HEK293 (cell line): ENCODE results near the gene TMEM106C.
A peak's percentile ranks its signal among the peaks of the same experiment; 100 is the strongest.

Source experiments
- CTCF ChIA-PET: fragments of 350-600 bp; formaldehyde crosslinking; extraction: SDS; loops from one replicate; lab custom pipeline; 2021; ENCODE audit warnings: antibody characterized with exemption; lab: Yijun Ruan, JAX
- POLR2A ChIA-PET: fragments of 300-600 bp; formaldehyde crosslinking; extraction: SDS; loops from one replicate; lab custom pipeline; 2020; ENCODE audit warnings: antibody characterized with exemption, inconsistent platforms; lab: Yijun Ruan, JAX
- H3K27ac ChIP-seq: fragments of 200-500 bp; sonication (Bioruptor generic); 2 replicates; pipeline ENCODE4 v1.5.1; 2014; ENCODE audit warnings: low read depth, low read length, control low read depth, inconsistent platforms; ENCODE audit errors: extremely low read depth
- H3K36me3 ChIP-seq, 2 experiments: fragments of 200-500 bp in 1 of 2; sonication (Bioruptor generic) in 1 of 2; 1 replicate in 1 of 2; 2 replicates in 1 of 2; pipeline ENCODE4 v1.5.1; 2014 to 2017; ENCODE audit warnings: inconsistent platforms in 2 of 2, low read length in 2 of 2; ENCODE audit not compliant: control insufficient read depth in 2 of 2, insufficient read depth in 1 of 2
- H3K4me1 ChIP-seq: fragments of 200-500 bp; sonication (Bioruptor generic); 2 replicates; pipeline ENCODE4 v1.5.1; 2014; ENCODE audit warnings: mild to moderate bottlenecking, low read length, inconsistent platforms; ENCODE audit not compliant: control insufficient read depth, insufficient read depth
- H3K4me3 ChIP-seq: 2 replicates; pipeline ENCODE4 v1.5.1; 2011; ENCODE audit warnings: low read depth, mild to moderate bottlenecking, control low read depth, low read length, moderate library complexity
- H3K9me3 ChIP-seq: fragments of 200-500 bp; sonication (Bioruptor generic); 2 replicates; pipeline ENCODE4 v1.5.1; 2014; ENCODE audit warnings: low read depth, low read length, inconsistent platforms; ENCODE audit not compliant: control insufficient read depth, insufficient read depth
- BCL11A ChIP-seq: fragments of 450-650 bp; formaldehyde crosslinking; IDR thresholded peaks from 2 replicates; pipeline ENCODE4 v1.5.1; 2016; ENCODE audit warnings: low read depth, missing biosample characterization, missing genetic modification characterization
- CTCF ChIP-seq: fragments of 450-650 bp; formaldehyde crosslinking; IDR thresholded peaks from 2 replicates; pipeline ENCODE4 v1.5.1; 2016; ENCODE audit warnings: missing biosample characterization, missing genetic modification characterization
- EGR2 ChIP-seq: fragments of 450-650 bp; formaldehyde crosslinking; IDR thresholded peaks from 2 replicates; pipeline ENCODE4 v1.5.1; 2016; ENCODE audit warnings: low read depth, missing biosample characterization, missing genetic modification characterization
- IKZF3 ChIP-seq: fragments of 450-650 bp; IDR thresholded peaks from 2 replicates; pipeline ENCODE4 v1.5.0; 2018; ENCODE audit warnings: missing biosample characterization, mild to moderate bottlenecking, missing genetic modification characterization, moderate library complexity
- KLF9 ChIP-seq: fragments of 450-650 bp; formaldehyde crosslinking; IDR thresholded peaks from 2 replicates; pipeline ENCODE4 v1.5.1; 2016; ENCODE audit warnings: missing biosample characterization, missing genetic modification characterization, low read depth
- SP7 ChIP-seq: fragments of 450-650 bp; formaldehyde crosslinking; IDR thresholded peaks from 2 replicates; pipeline ENCODE4 v1.5.1; 2016; ENCODE audit warnings: missing biosample characterization, missing genetic modification characterization
- ZBTB21 ChIP-seq: fragments of 450-650 bp; formaldehyde crosslinking; IDR thresholded peaks from 2 replicates; pipeline ENCODE4 v1.5.1; 2017; ENCODE audit warnings: missing biosample characterization, missing genetic modification characterization
- ZBTB6 ChIP-seq: fragments of 450-650 bp; formaldehyde crosslinking; IDR thresholded peaks from 2 replicates; pipeline ENCODE4 v1.5.1; 2017; ENCODE audit warnings: missing biosample characterization, missing genetic modification characterization
- ZBTB7A ChIP-seq: fragments of 450-650 bp; formaldehyde crosslinking; IDR thresholded peaks from 2 replicates; pipeline ENCODE4 v1.5.1; 2016; ENCODE audit warnings: low read depth, missing biosample characterization, missing genetic modification characterization
- ZNF2 ChIP-seq: fragments of 450-650 bp; formaldehyde crosslinking; IDR thresholded peaks from 2 replicates; pipeline ENCODE4 v1.5.1; 2016; ENCODE audit warnings: missing biosample characterization, missing genetic modification characterization
- ZNF211 ChIP-seq: fragments of 450-650 bp; formaldehyde crosslinking; IDR thresholded peaks from 2 replicates; pipeline ENCODE4 v1.5.1; 2016; ENCODE audit warnings: low read depth, missing biosample characterization, missing genetic modification characterization
- ZNF221 ChIP-seq: fragments of 450-650 bp; formaldehyde crosslinking; IDR thresholded peaks from 2 replicates; pipeline ENCODE4 v1.5.1; 2017; ENCODE audit warnings: missing biosample characterization, missing genetic modification characterization, borderline replicate concordance
- ZNF223 ChIP-seq: fragments of 450-650 bp; formaldehyde crosslinking; IDR thresholded peaks from 2 replicates; pipeline ENCODE4 v1.5.1; 2016; ENCODE audit warnings: missing biosample characterization, missing genetic modification characterization
- ZNF24 ChIP-seq: fragments of 450-650 bp; formaldehyde crosslinking; IDR thresholded peaks from 2 replicates; pipeline ENCODE4 v1.5.1; 2016; ENCODE audit warnings: missing biosample characterization, missing genetic modification characterization
- ZNF248 ChIP-seq: fragments of 450-650 bp; formaldehyde crosslinking; IDR thresholded peaks from 2 replicates; pipeline ENCODE4 v1.5.1; 2017; ENCODE audit warnings: missing biosample characterization, missing genetic modification characterization
- ZNF302 ChIP-seq: fragments of 450-650 bp; formaldehyde crosslinking; IDR thresholded peaks from 2 replicates; pipeline ENCODE4 v1.5.1; 2016; ENCODE audit warnings: missing biosample characterization, missing genetic modification characterization, low read depth
- ZNF335 ChIP-seq: fragments of 450-650 bp; formaldehyde crosslinking; conservative IDR thresholded peaks from 2 replicates; pipeline ENCODE4 v1.5.1; 2016; ENCODE audit warnings: missing biosample characterization, missing genetic modification characterization
- ZNF350 ChIP-seq: fragments of 450-650 bp; formaldehyde crosslinking; IDR thresholded peaks from 2 replicates; pipeline ENCODE4 v1.5.0; 2017; ENCODE audit warnings: missing biosample characterization, mild to moderate bottlenecking, missing genetic modification characterization
- ZNF548 ChIP-seq: fragments of 450-650 bp; formaldehyde crosslinking; IDR thresholded peaks from 2 replicates; pipeline ENCODE4 v1.5.1; 2016; ENCODE audit warnings: missing biosample characterization, missing genetic modification characterization
- ZNF549 ChIP-seq: fragments of 450-650 bp; IDR thresholded peaks from 2 replicates; pipeline ENCODE4 v1.5.1; 2018; ENCODE audit warnings: missing biosample characterization, missing genetic modification characterization, mild to moderate bottlenecking, inconsistent platforms, moderate library complexity
- ZNF624 ChIP-seq: fragments of 450-650 bp; formaldehyde crosslinking; IDR thresholded peaks from 2 replicates; pipeline ENCODE4 v1.5.1; 2017; ENCODE audit warnings: missing biosample characterization, missing genetic modification characterization
- ZNF670 ChIP-seq: fragments of 450-650 bp; formaldehyde crosslinking; IDR thresholded peaks from 2 replicates; pipeline ENCODE4 v1.5.1; 2016; ENCODE audit warnings: missing biosample characterization, missing genetic modification characterization, low read depth
- TF ChIP-seq, protein P1 (sequence below): fragments of 450-650 bp; formaldehyde crosslinking; IDR thresholded peaks from 2 replicates; pipeline ENCODE4 v1.5.1; 2017; ENCODE audit warnings: missing biosample characterization, missing genetic modification characterization
- TF ChIP-seq, protein P2 (sequence below): fragments of 450-650 bp; formaldehyde crosslinking; IDR thresholded peaks from 2 replicates; pipeline ENCODE4 v1.5.1; 2016; ENCODE audit warnings: missing biosample characterization, missing genetic modification characterization
- TF ChIP-seq, protein P3 (sequence below): fragments of 450-650 bp; formaldehyde crosslinking; IDR thresholded peaks from 2 replicates; pipeline ENCODE4 v1.5.1; 2016; ENCODE audit warnings: missing biosample characterization, missing genetic modification characterization

The TMEM106C gene

DNA sequence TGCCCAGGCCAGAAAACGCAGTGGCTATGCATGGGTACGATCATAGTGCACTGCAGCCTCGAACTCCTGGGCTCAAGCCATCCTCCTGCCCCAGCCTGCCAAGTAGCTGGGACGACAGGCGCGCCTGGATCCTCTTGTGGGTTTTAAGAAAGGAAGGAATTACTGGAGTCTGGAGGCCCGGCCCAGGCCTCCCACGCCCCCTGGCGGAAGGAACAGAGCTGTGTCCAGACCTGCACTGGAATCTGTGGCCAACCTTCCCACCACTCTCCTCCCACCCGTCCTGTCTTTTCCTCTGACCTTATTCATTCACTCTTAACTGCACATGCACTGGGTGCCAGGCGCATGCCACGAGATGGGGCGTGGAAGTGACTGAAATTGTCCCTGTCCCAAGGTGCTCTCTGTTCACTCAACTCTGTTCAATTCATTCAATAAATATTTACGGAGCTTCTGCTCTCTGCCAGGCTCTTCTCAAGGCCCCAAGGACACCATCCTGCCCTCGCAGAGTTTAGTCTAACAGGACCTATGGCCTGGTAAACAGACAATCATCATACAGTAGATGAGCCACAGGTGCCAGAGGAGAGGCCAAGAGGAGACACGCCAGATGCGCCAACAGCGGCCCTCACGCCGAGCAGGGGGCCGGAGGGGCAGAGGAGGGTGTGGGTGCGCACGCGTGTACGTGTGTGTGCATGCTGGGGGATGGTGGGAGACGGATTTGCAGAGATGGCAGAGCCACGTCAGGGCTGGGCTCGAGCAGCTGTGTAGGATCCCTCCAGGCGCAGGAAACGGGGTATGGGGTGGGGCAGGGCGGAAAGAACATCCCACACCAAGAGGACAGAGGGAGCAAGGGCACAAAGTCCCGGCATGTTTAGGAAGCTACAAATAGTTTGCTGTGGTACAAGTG lies 13.7 kb upstream of the TMEM106C start (continued):
- TF ChIP-seq, protein P1, sequence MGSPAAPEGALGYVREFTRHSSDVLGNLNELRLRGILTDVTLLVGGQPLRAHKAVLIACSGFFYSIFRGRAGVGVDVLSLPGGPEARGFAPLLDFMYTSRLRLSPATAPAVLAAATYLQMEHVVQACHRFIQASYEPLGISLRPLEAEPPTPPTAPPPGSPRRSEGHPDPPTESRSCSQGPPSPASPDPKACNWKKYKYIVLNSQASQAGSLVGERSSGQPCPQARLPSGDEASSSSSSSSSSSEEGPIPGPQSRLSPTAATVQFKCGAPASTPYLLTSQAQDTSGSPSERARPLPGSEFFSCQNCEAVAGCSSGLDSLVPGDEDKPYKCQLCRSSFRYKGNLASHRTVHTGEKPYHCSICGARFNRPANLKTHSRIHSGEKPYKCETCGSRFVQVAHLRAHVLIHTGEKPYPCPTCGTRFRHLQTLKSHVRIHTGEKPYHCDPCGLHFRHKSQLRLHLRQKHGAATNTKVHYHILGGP, result no peak
- TF ChIP-seq IKZF3 (tag by site-specific recombination) (peak; percentile 73), EGR2 (tag by site-specific recombination) (peak; percentile 79), ZNF670 (tag by site-specific recombination) (no peak), ZNF624 (tag by site-specific recombination) (no peak), SP7 (peak; percentile 36), ZNF223 (peak; percentile 94), ZNF24 (no peak), ZBTB21 (tag by site-specific recombination) (no peak), ZBTB6 (tag by site-specific recombination) (no peak), ZBTB7A (tag by site-specific recombination) (no peak), ZNF2 (tag by site-specific recombination) (peak; percentile 45; the same call in 1 of the 2 replicates), KLF9 (no peak), CTCF (tag by site-specific recombination) (peak; percentile 87), ZNF335 (tag by site-specific recombination) (peak; percentile 40; the same call in 1 of the 2 replicates), BCL11A (no peak)

- TF ChIP-seq ZNF248 (tag by site-specific recombination) (no peak), ZNF302 (tag by site-specific recombination) (no peak), ZNF549 (no peak), ZNF211 (tag by site-specific recombination) (no peak), ZNF548 (tag by site-specific recombination) (no peak), ZNF221 (no peak), ZNF350 (no peak)
- TF ChIP-seq, protein P2, sequence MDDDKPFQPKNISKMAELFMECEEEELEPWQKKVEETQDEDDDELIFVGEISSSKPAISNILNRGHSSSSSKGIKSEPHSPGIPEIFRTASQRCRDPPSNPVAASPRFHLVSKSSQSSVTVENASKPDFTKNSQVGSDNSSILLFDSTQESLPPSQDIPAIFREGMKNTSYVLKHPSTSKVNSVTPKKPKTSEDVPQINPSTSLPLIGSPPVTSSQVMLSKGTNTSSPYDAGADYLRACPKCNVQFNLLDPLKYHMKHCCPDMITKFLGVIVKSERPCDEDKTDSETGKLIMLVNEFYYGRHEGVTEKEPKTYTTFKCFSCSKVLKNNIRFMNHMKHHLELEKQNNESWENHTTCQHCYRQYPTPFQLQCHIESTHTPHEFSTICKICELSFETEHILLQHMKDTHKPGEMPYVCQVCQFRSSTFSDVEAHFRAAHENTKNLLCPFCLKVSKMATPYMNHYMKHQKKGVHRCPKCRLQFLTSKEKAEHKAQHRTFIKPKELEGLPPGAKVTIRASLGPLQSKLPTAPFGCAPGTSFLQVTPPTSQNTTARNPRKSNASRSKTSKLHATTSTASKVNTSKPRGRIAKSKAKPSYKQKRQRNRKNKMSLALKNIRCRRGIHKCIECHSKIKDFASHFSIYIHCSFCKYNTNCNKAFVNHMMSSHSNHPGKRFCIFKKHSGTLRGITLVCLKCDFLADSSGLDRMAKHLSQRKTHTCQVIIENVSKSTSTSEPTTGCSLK (tag by site-specific recombination), result no peak
- TF ChIP-seq, protein P3, sequence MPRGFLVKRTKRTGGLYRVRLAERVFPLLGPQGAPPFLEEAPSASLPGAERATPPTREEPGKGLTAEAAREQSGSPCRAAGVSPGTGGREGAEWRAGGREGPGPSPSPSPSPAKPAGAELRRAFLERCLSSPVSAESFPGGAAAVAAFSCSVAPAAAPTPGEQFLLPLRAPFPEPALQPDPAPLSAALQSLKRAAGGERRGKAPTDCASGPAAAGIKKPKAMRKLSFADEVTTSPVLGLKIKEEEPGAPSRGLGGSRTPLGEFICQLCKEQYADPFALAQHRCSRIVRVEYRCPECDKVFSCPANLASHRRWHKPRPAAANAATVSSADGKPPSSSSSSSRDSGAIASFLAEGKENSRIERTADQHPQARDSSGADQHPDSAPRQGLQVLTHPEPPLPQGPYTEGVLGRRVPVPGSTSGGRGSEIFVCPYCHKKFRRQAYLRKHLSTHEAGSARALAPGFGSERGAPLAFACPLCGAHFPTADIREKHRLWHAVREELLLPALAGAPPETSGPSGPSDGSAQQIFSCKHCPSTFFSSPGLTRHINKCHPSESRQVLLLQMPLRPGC, result no peak
- Histone ChIP-seq H3K4me1 (no peaks in the 10 kb centered on the region; the same call in 1 of the 2 replicates), H3K9me3 (no peaks in the 10 kb centered on the region), H3K36me3 (no peaks in the 10 kb centered on the region), H3K4me3 (no peak overlapping the region), H3K27ac (no peak overlapping the region)
- POLR2A ChIA-PET, result interaction anchor here (1.1 kb wide), 1 partner anchor 46 kb away, joined by 3 read pairs; the partner anchor contains the start of gene VDR
- CTCF ChIA-PET, result interaction anchor here (0.6 to 6.9 kb wide), 12 partner anchors 12 to 1586 kb away, joined by 3 to 45 read pairs (median 4); partner anchors contain the start of genes TMEM106C and VDR
Observed at GRCh38 chr12:47950856-47951468, 12.4 kb upstream of the TMEM106C start.
